Measurements from ENCODE around the gene INTS4. TPM values are rescaled to one million over a fixed set of nuclear protein-coding genes. Genes with fewer than 3 reads are reported as not detected.
A peak's percentile ranks its signal among the peaks of the same experiment; 100 is the strongest.
"Not testable (repeated sequence)": the region's sequence is repeated elsewhere in the genome, so short reads cannot be mapped to it uniquely, and the experiment has no call there.

Gene INTS4
- total RNA-seq, 4 donors from 2014 or later, result 31.9 to 53.8 (median 43.7) TPM

- TF ChIP-seq, protein P1, sequence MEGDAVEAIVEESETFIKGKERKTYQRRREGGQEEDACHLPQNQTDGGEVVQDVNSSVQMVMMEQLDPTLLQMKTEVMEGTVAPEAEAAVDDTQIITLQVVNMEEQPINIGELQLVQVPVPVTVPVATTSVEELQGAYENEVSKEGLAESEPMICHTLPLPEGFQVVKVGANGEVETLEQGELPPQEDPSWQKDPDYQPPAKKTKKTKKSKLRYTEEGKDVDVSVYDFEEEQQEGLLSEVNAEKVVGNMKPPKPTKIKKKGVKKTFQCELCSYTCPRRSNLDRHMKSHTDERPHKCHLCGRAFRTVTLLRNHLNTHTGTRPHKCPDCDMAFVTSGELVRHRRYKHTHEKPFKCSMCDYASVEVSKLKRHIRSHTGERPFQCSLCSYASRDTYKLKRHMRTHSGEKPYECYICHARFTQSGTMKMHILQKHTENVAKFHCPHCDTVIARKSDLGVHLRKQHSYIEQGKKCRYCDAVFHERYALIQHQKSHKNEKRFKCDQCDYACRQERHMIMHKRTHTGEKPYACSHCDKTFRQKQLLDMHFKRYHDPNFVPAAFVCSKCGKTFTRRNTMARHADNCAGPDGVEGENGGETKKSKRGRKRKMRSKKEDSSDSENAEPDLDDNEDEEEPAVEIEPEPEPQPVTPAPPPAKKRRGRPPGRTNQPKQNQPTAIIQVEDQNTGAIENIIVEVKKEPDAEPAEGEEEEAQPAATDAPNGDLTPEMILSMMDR (IDR thresholded peaks at IDR 0.05), result no peak
- no peak for TF ChIP-seq POLR2A (IDR thresholded peaks at IDR 0.05)
- 100% methylated on average over 1 of the region's 1 CpG for WGBS, 2 donors
- peaks cover 5% of the 10 kb centered on the region in 2 donors for H3K4me1 ChIP-seq
- no peak overlapping the region for H3K27ac ChIP-seq
- intact Hi-C loops (cut with DNase I), result no loop called here
- DNase-seq, result no peak
- H3K9me3 ChIP-seq, result no peaks in the 10 kb centered on the region
- H3K4me3 ChIP-seq (replicated peaks in 1 of 3), result no peak overlapping the region
- no peaks in the 10 kb centered on the region for H3K27me3 ChIP-seq
- no peaks in the 10 kb centered on the region for H3K36me3 ChIP-seq
Measured at GRCh38 chr11:77999446-78000030, 5.1 kb upstream of the INTS4 start.

GRCh38 chr11:77993902-77994301 is 566 bp downstream of the INTS4 start:
- peaks cover 6 to 13% of the 10 kb centered on the region in 2 donors for H3K36me3 ChIP-seq
- 3 to 4% methylated on average over 11 of the region's 11 CpGs for WGBS, 2 donors
- TF ChIP-seq, protein P1 (IDR thresholded peaks at IDR 0.05), result no peak
- TF ChIP-seq POLR2A (IDR thresholded peaks at IDR 0.05), result no peak
- peak overlapping the region; percentile 34 to 56 (median 49) for H3K4me3 ChIP-seq (replicated peaks in 1 of 3)
- H3K4me1 ChIP-seq, result peaks cover 9 to 14% of the 10 kb centered on the region in 2 donors
- intact Hi-C loops (cut with DNase I), result loop anchor here (5.0 kb wide), 1 partner anchor 172 kb away; the partner anchor contains the start of genes AAMDC and RSF1
- peak overlapping the region in 1 of 3 donors; percentile 63 for H3K27ac ChIP-seq
- H3K9me3 ChIP-seq, result no peaks in the 10 kb centered on the region
- no peaks in the 10 kb centered on the region for H3K27me3 ChIP-seq
- no peak for DNase-seq

- DNase-seq, result no peak
- no peaks in the 10 kb centered on the region for H3K27me3 ChIP-seq
- H3K27ac ChIP-seq, result no peak overlapping the region
- intact Hi-C loops (cut with DNase I), result loop anchor here (5.0 kb wide), 1 partner anchor 169 kb away; the partner anchor contains the start of genes AAMDC and RSF1
- H3K9me3 ChIP-seq, result no peaks in the 10 kb centered on the region
- H3K4me1 ChIP-seq, result peaks cover 9 to 14% of the 10 kb centered on the region in 2 donors
- TF ChIP-seq, protein P1 (IDR thresholded peaks at IDR 0.05), result no peak
- TF ChIP-seq POLR2A (IDR thresholded peaks at IDR 0.05), result no peak
- 92 to 95% methylated on average over 5 of the region's 5 CpGs for WGBS, 2 donors
- no peak overlapping the region for H3K4me3 ChIP-seq (replicated peaks in 1 of 3)
- H3K36me3 ChIP-seq, result peaks cover 9 to 16% of the 10 kb centered on the region in 2 donors
Measured at GRCh38 chr11:77990981-77991380, 3.5 kb downstream of the INTS4 start.

- H3K4me3 ChIP-seq (replicated peaks in 1 of 3); intact Hi-C loops (cut with DNase I); H3K27ac ChIP-seq; H3K9me3 ChIP-seq; H3K4me1 ChIP-seq; H3K27me3 ChIP-seq; DNase-seq: not testable (repeated sequence)
- WGBS, 2 donors, result 97% methylated on average over 8 of the region's 8 CpGs
- H3K36me3 ChIP-seq, result peaks cover 9 to 16% of the 10 kb centered on the region in 2 donors
Measured at GRCh38 chr11:77986456-77986855, 8.0 kb downstream of the INTS4 start.

DNA sequence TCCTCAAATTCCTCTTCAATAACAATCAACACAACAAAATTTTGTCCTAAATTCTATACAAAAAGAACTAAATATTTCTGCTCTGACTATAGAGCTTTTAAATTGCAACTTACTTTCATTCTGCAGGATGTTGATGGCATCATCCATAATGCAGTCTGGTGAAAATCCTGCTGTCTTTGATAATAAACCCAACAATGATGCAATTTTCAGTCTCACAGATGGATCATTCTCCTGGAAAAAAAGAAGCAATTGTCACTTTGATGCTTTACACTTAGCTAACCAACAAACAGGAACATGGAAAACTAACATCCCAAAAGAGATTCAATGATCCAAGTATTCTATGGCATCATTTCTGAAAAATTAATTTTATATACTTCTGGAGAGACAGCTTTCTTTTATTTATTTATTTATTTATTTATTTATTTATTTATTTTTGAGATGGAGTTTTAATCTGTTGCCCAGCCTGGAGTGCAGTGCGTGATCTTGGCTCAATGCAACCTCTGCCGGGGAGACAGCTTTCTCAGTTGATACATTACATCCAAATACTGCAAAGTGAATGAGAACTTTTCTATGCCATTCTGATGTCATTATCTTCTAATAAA is 13.0 kb downstream of the INTS4 start:
- no peak for DNase-seq
- Histone ChIP-seq H3K27ac (no peak overlapping the region), H3K4me1 (no peaks in the 10 kb centered on the region), H3K27me3 (no peaks in the 10 kb centered on the region), H3K36me3 (peaks cover 6 to 24% of the 10 kb centered on the region in 2 donors), H3K4me3 (replicated peaks in 1 of 3) (no peak overlapping the region), H3K9me3 (no peaks in the 10 kb centered on the region)
- TF ChIP-seq, protein P1 (IDR thresholded peaks at IDR 0.05), result no peak
- TF ChIP-seq POLR2A (IDR thresholded peaks at IDR 0.05), result no peak
- WGBS, 2 donors, result 95 to 99% methylated on average over 2 of the region's 2 CpGs
- intact Hi-C loops (cut with DNase I), result no loop called here

Measured in thyroid gland (tissue), 4 donors.